CD4-positive, alpha-beta T cell treated with Interferon alpha-2 for 1 hour (primary cell): ENCODE measurements around the gene RNF167.
A peak's percentile ranks its signal among the peaks of the same experiment; 100 is the strongest.

Experiments
- DNase-seq, 2 donors: peaks; one replicate each; pipeline ENCODE4 v3.0.0-alpha.2; 2020 to 2022

RNF167 gene

GRCh38 chr17:4958102-4958501, 18.0 kb downstream of the RNF167 start:
- DNase-seq: no peak

- no peak for DNase-seq
These were observed 19.3 kb downstream of the RNF167 start for GRCh38 chr17:4959261-4959965.

- no peak for DNase-seq
These were observed 20.3 kb downstream of the RNF167 start for GRCh38 chr17:4960279-4960922.

GRCh38 chr17:4965311-4965986, 25.4 kb downstream of the RNF167 start:
- DNase-seq: no peak

- peak; percentile 99 for DNase-seq
These were observed 26.9 kb downstream of the RNF167 start for GRCh38 chr17:4966844-4967538.

GRCh38 chr17:4967539-4968485, 27.7 kb downstream of the RNF167 start, which contains the start of gene SPAG7:
TSS of gene SPAG7 (minus strand) at chr17:4967817. CDS start at chr17:4967804, 13 bp downstream.
- DNase-seq: peak; percentile 94 to 96

GRCh38 chr17:4968486-4969046, 28.5 kb downstream of the RNF167 start:
- no peak for DNase-seq

GRCh38 chr17:4969047-4969550, 29.0 kb downstream of the RNF167 start:
- DNase-seq: no peak

- DNase-seq: no peak
These were observed 29.6 kb downstream of the RNF167 start for GRCh38 chr17:4969551-4970173.

- no peak for DNase-seq
These were observed 30.2 kb downstream of the RNF167 start for GRCh38 chr17:4970273-4970672.

- no peak for DNase-seq
These were observed 31.8 kb downstream of the RNF167 start for GRCh38 chr17:4971826-4972225.

GRCh38 chr17:4972322-4972721, 32.3 kb downstream of the RNF167 start:
- no peak for DNase-seq

- no peak for DNase-seq
These were observed 32.7 kb downstream of the RNF167 start for GRCh38 chr17:4972752-4973151.

GRCh38 chr17:4973256-4974114, 33.4 kb downstream of the RNF167 start:
- no peak for DNase-seq

GRCh38 chr17:4974115-4974670, 34.1 kb downstream of the RNF167 start:
- DNase-seq: no peak

- DNase-seq: no peak
These were observed 38.7 kb downstream of the RNF167 start for GRCh38 chr17:4978726-4979125.

GRCh38 chr17:4980644-4981216, 40.7 kb downstream of the RNF167 start:
- peak; percentile 32 to 79 for DNase-seq

GRCh38 chr17:4982305-4982704, 42.2 kb downstream of the RNF167 start:
- DNase-seq: no peak

- DNase-seq: no peak
These were observed 46.3 kb downstream of the RNF167 start for GRCh38 chr17:4986403-4986802.
